SK-N-MC (cell line): ENCODE results near the gene CYP2D6.

ENCODE experiments used
- EZH2 ChIP-seq: fragments of 200-600 bp; sonication (generic); IDR thresholded peaks from one replicate; pipeline ENCODE4 v1.6.1; 2017; ENCODE audit warnings: antibody characterized with exemption
- POLR2AphosphoS5 ChIP-seq: IDR thresholded peaks from 2 replicates; pipeline ENCODE4 v1.6.1; 2012; ENCODE audit warnings: mild to moderate bottlenecking, low read depth, low read length, borderline replicate concordance

DNA sequence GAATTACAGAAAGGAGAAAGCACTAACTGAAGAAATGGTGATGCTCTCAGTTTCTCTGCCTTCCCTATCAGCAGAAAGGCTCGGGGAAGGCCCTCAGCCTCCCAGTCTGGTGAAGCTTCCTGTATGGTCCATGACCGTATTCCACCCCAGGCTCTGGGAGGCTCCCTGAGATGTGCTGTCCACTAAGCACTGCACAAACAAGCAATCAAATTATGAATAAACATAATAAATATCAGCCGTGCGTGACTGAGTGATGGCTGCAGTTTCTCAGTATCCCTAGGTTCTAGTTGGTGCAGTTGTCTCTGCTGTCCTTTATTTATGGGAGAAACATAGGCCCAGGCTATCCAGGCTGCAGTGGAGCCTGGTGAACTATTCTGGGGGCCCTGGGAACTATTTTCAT is 47.5 kb downstream of the CYP2D6 start:
- TF ChIP-seq POLR2AphosphoS5 (no peak), EZH2 (no peak)
